ENCODE data around the gene WDPCP. TPM values are rescaled to one million over a fixed set of nuclear protein-coding genes. Genes with fewer than 3 reads are reported as not detected.

The WDPCP gene
- total and polyA plus RNA-seq, 2 of the 8 experiments (the other 6 are each of a cell fraction or from before 2014, with no cell fraction given), result 9.3 to 25.8 TPM

GRCh38 chr2:63345285-63345633, 243.0 kb downstream of the WDPCP start (continued):
- TF ChIP-seq E2F6 (IDR thresholded peaks at IDR 0.05) (no peak), TCF12 (IDR thresholded peaks at IDR 0.05; ENCODE audit: low read depth, low read length) (no peak), TAF7 (optimal IDR thresholded peaks at IDR 0.05; ENCODE audit: borderline replicate concordance, low read depth, low read length) (no peak)
